Fibroblast of skin of scalp (primary cell): Measurements from ENCODE around the gene LILRB1. TPM values are rescaled to one million over a fixed set of nuclear protein-coding genes. Genes with fewer than 3 reads are reported as not detected.
"Not testable (repeated sequence)": the region's sequence is repeated elsewhere in the genome, so short reads cannot be mapped to it uniquely, and the experiment has no call there.

Experiments
- DNase-seq: peaks from one replicate; pipeline ENCODE4 v3.0.0-alpha.2; 2013
- polyA plus RNA-seq, 2 experiments: library from polyadenylated mRNA; unstranded; fragments of 120-200 nt; gene quantifications; one replicate each; pipeline ENCODE4 v1.2.1, GENCODE V29; 2013; ENCODE audit not compliant: insufficient read length in 2 of 2

Gene LILRB1
- not detected for polyA plus RNA-seq (2013, experiment 1 of 2; ENCODE audit: insufficient read length)
- not detected for polyA plus RNA-seq (2013, experiment 2 of 2; ENCODE audit: insufficient read length)

- DNase-seq = not testable (repeated sequence)
These were observed at the start of gene LILRB1 for GRCh38 chr19:54630262-54630661. Gene LILRB1, plus strand, starts transcription at chr19:54630484. Its CDS starts 590 bp downstream, at chr19:54631074.

DNA sequence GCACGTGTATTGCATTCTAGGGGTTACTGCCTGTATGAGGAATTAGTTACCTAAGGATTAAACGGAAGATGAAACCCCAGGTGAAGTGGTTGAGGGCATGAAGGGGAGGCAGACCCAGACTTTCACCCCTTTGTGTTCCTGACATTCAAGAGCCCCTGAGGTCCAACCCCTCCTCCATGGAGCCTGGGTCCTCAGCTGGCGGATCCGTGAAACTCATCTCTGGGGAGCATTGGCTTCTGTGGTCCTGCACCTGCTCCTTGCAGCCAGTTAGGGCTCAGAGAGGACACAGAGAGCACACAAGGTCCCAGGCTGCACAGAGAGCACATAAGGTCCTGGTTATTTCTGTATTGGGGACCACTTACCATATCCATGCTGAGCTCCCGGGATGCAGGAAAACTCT lies 43.9 kb upstream of the LILRB1 start:
- DNase-seq = no peak

GRCh38 chr19:54587026-54587425 lies 43.3 kb upstream of the LILRB1 start:
- no peak for DNase-seq

DNA sequence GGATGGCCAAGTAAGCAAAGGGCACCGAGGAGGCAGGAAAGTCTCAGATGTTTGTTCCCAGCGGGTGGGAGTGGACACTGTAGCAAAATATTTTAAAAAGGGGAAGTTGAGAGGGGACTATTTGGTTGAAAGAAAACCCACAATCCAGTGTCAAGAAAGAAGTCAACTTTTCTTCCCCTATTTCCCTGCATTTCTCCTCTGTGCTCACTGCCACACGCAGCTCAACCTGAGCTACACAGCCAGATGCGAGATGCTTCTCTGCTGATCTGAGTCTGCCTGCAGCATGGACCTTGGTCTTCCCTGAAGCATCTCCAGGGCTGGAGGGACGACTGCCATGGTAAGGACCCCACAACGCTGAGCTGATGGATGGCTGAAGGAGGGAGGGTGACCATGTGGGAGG lies 36.8 kb upstream of the LILRB1 start, which contains the start of gene LILRA1:
Gene LILRA1 (plus strand): TSS at position 188 of the 400 bp plus-strand sequence. CDS start 613 bp downstream, outside the sequence.
- DNase-seq = not testable (repeated sequence)

GRCh38 chr19:54593931-54594626 lies 36.2 kb upstream of the LILRB1 start:
- not testable (repeated sequence) for DNase-seq

DNA sequence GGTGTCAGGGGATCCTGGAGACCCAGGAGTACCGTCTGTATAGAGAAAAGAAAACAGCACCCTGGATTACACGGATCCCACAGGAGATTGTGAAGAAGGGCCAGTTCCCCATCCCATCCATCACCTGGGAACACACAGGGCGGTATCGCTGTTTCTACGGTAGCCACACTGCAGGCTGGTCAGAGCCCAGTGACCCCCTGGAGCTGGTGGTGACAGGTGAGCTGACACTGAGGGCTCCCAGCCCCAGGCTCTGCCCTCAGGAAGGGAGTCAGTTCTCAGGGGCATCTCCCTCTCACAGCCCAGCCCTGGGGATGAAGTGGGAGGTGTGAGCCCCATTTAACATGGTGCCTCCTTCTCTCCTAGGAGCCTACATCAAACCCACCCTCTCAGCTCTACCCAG lies 35.5 kb upstream of the LILRB1 start:
- no peak for DNase-seq

GRCh38 chr19:54595680-54596436 lies 34.4 kb upstream of the LILRB1 start:
- DNase-seq = not testable (repeated sequence)

- no peak for DNase-seq
These were observed 30.1 kb upstream of the LILRB1 start for GRCh38 chr19:54600212-54600611.

DNA sequence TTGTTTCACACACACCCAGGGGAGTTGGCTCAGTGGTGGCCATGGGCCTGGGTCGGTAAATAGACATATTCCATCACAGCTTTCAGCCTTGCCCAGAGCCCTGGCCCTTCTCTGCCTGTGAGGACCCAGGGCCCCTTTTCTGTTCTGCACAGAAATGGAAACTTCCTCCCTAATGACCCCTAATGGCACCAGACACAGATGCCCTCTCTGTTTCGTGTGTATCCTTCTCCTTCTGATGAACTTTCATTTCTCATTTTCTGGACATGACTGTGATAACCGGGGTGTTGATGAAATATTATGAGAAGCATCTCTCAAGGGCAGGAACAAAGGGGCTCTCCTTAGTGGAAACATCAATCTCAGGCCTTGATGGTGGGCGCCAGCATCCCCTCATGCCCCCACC lies 24.1 kb upstream of the LILRB1 start:
- no peak for DNase-seq

GRCh38 chr19:54606891-54607784 lies 23.1 kb upstream of the LILRB1 start:
- DNase-seq = no peak

DNA sequence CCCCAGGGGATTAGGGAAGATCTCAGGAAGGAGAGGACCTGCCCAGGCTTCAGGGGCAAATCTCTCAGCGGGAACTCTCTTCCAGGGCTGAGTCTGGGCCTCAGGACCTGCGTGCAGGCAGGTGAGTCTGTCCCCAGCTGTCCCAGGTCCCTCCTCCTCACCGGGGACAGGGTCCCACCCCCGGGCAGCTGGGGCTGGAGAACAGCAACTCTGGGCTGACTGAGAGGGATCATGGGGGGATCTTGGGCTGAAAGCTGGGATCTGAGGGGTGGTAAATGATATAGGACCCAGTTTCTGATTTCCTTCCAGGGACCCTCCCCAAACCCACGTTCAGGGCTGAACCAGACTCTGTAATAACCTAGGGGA lies 22.5 kb upstream of the LILRB1 start:
- DNase-seq = no peak

DNA sequence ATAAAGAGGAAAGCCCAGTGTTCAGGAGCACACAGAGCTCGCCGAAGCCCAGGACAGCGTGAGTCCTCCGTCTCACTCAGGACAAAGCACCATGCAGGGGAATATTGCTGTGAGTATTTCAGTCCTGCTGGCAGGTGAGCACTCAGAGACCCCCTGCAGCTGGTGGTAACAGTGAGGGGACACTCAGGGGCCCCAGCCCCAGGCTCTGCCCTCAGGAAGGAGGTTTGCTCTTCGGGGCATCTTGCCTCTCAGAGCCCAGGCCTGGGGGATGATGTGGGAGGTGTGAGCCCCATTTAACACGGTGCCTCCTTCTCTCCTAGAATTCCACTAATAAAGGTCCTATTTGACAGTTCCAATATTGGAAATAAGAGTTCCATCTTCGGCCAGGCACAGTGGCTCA lies 22.1 kb upstream of the LILRB1 start:
- DNase-seq = no peak

- DNase-seq = no peak
These were observed 21.5 kb upstream of the LILRB1 start for GRCh38 chr19:54608792-54609191.

DNA sequence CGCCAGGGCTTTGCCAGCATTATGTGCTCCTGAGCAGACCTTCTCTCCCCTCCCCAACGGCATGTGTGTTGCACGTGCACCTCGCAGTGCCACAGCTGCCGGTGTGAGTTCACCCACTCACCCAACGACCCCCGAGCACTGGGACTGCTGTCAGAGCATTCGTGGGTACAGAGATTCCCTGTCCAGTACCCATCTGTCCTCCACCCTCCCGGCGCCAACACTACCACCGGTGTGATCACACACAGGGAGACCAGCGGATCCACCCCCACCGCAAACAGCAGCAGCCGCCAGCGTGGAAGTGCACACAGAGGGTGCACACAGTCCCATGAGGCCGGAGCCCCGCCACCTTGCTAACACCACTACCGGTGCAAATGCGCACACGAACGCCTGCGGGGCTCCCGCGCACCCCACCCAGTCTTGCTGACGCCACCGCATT lies 20.9 kb upstream of the LILRB1 start:
- no peak for DNase-seq

DNA sequence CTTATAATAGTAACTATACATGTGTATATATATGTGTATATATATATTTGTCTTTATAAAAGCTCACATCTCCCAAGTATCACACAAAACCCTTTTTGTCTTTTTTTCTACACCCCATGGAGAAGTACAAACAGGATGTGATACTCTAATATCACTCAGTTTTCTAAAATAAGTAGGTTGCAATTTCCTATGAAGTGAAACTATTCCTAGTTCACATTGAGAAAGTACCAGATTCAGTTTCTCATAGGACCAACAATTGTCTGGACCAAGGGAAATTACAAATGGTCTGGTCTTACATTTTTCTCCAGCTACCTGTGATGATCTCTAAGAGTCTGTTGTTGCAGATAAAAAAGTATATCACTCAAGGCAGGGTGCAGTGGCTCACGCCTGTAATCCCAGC lies 17.9 kb upstream of the LILRB1 start:
- DNase-seq = no peak

DNA sequence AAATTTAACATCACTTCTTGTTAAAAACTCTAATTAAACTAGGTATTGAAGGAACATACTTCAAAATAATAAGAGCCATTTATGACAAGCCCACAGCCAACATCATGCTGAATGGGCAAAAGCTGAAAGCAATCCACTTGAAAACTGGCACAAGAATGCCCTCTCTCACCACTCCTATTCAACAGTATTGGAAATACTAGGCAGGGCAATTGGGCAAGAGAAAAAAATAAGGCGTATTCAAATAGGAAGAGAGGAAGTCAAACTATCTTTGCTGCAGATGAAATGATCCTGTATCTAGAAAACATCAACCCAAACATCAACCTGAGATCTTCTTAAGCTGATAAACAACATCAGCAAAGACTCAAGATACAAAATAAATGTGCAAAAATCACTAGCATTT lies 15.6 kb upstream of the LILRB1 start:
- no peak for DNase-seq

- DNase-seq = no peak
These were observed 14.2 kb upstream of the LILRB1 start for GRCh38 chr19:54616057-54616456.

GRCh38 chr19:54616821-54617560 lies 13.3 kb upstream of the LILRB1 start:
- no peak for DNase-seq

GRCh38 chr19:54620464-54620863 lies 9.8 kb upstream of the LILRB1 start:
- DNase-seq = no peak

DNA sequence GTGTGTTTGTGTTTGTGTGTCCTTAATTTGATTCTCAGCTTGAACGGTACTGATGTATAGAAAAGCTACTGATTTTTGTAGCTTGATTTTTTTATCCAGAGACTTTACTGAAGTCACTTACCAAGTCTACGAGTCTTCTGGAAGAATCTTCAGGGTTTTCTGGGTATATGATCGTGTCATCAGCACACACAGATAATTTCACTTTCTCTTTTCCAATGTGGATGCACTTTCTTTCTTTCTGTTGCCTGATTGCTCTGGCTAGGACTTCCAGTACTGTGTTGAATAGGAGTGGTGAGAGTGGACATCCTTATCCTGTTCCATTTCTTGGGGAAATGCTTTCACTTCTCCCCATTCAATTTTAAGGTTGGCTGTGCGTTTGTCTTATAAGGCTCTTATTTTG lies 7.9 kb upstream of the LILRB1 start:
- no peak for DNase-seq

DNA sequence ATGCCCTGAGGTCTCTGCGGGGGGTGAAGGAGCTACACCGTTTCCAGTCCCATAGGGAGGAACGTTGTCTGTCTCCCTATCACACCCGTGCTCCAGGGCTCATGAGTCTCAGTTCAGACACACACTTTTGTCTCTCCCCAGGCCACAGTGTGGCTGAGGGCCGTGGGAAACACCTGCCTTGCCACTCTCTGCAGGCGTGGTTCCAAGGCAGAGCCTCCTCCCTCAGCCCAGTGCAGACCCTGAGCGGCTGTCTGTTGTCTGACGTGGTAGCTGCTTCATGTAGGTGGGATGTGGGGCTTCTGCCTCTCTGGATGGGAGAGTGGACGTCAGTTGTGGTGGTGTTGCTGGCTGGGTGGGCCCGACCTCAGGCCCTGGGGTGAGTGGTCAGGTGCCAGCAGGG lies 6.0 kb upstream of the LILRB1 start:
- DNase-seq = not testable (repeated sequence)
